ENCODE data around the gene ZBTB11. TPM values are rescaled to one million over a fixed set of nuclear protein-coding genes. Genes with fewer than 3 reads are reported as not detected.

Gene ZBTB11
- total and polyA plus RNA-seq, 9 of the 15 experiments (the other 6 are each of a cell fraction or from before 2014, with no cell fraction given), result 6.2 to 31.9 (median 21.4) TPM

DNA sequence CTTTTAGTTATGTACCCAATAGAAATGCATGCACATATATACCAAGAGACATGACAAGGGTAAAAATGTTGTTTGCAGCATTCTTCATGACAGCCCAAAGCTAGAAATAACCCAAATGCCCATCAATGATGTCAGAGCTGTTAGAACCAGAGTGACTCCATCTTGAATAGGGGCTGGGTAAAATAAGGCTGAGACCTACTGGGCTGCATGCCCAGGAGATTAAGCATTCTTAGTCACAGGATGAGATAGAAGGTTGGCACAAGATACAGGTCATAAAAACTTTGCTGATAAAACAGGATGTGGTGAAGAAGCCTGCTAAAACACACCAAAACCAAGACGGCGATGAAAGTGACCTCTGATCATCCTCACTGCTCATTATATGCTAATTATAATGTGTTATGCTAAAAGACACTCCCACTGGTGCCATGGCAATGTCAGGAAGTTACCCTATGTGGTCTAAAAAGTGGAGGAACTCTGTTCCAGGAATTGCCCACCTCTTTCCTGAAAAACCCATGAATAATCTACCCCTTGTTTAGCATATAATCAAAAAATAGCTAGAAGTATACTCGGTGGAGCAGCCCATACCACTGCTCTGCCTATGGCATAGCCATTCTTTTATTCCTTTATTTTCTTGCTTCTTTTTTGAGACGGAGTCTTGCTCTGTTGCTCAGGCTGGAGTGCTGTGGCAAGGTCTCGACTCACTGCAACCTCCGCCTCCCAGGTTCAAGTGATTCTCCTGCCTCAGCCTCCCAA lies 32.9 kb downstream of the ZBTB11 start:
- ATAC-seq, result no peak
- FAIRE-seq, result no peak
- Histone ChIP-seq H3K9me1 (ENCODE audit: control insufficient read depth, insufficient read depth, low read length) (no peaks in the 10 kb centered on the region), H3K4me3 (no peak overlapping the region), H3K9ac (ENCODE audit: insufficient read depth in 1 of 2, low read depth in 2 of 2, low read length in 2 of 2) (peak overlapping the region in 1 of 2 experiments; percentile 51; a peak in 1 of 4 replicates), H3K4me2 (ENCODE audit: insufficient read depth, low read length) (no peak overlapping the region), H3K4me1 (replicated peaks in 1 of 2; ENCODE audit: control insufficient read depth in 2 of 2, insufficient read depth in 2 of 2, low read length in 2 of 2) (peaks cover 12 to 28% of the 10 kb centered on the region in 2 experiments), H3K36me3 (ENCODE audit: control insufficient read depth, insufficient read depth, low read length) (peaks cover 44% of the 10 kb centered on the region), H2AFZ (ENCODE audit: low read depth, low read length) (no peak overlapping the region), H3K79me2 (ENCODE audit: control insufficient read depth, insufficient read depth, low read length) (peaks cover 44% of the 10 kb centered on the region), H3K27ac (ENCODE audit: extremely low read depth, low read depth, low read length) (no peak overlapping the region; the same call in 2 of the 3 replicates), H4K20me1 (replicated peaks; ENCODE audit: control insufficient read depth, insufficient read depth, low read length) (no peaks in the 10 kb centered on the region), H3K27me3 (ENCODE audit: control insufficient read depth in 2 of 2, insufficient read depth in 2 of 2, low read length in 2 of 2) (no peaks in the 10 kb centered on the region), H3K9me3 (replicated peaks; ENCODE audit: control insufficient read depth, insufficient read depth, low read depth, low read length) (no peaks in the 10 kb centered on the region)
- CTCF ChIA-PET (ENCODE audit: low intra/inter-chr PET ratio), result no interaction called here
- 25% methylated on average over 4 of the region's 6 CpGs for WGBS (ENCODE audit: insufficient coverage, low coverage, missing lambda C conversion rate)
- POLR2A ChIA-PET, result interaction anchor here (1.2 kb wide), 2 partner anchors 11 to 13 kb away, joined by 5 read pairs; no protein-coding TSS in a partner anchor
- in situ Hi-C loops (cut with MboI) (no loop called here), intact Hi-C loops (cut with micrococcal nuclease) (no loop called here)
- DNase-seq (ENCODE audit: extremely low read depth in 1 of 4, low spot score in 3 of 4), result peak in 1 of 4 experiments; percentile 27
- no TSS peak for BruUV-seq (replicated peaks)
- peak; percentile 98 for TF ChIP-seq ZNF239 (CRISPR knock-in tag; IDR thresholded peaks at IDR 0.05)
- TF ChIP-seq ZNF644 (tag; IDR thresholded peaks at IDR 0.05; ENCODE audit: low read depth), result peak; percentile 99
- TF ChIP-seq, protein P1, sequence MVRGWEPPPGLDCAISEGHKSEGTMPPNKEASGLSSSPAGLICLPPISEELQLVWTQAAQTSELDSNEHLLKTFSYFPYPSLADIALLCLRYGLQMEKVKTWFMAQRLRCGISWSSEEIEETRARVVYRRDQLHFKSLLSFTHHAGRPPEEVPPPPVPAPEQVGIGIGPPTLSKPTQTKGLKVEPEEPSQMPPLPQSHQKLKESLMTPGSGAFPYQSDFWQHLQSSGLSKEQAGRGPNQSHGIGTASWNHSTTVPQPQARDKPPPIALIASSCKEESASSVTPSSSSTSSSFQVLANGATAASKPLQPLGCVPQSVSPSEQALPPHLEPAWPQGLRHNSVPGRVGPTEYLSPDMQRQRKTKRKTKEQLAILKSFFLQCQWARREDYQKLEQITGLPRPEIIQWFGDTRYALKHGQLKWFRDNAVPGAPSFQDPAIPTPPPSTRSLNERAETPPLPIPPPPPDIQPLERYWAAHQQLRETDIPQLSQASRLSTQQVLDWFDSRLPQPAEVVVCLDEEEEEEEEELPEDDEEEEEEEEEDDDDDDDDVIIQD (CRISPR knock-in tag; IDR thresholded peaks at IDR 0.05), result peak; percentile 99
- TF ChIP-seq CXXC5 (CRISPR knock-in tag; IDR thresholded peaks at IDR 0.05), result peak; percentile 98
- no peak for TF ChIP-seq CHAMP1 (IDR thresholded peaks at IDR 0.05)
- peak; percentile 97 for TF ChIP-seq ZNF174 (CRISPR knock-in tag; IDR thresholded peaks at IDR 0.05)
- TF ChIP-seq, protein P2, sequence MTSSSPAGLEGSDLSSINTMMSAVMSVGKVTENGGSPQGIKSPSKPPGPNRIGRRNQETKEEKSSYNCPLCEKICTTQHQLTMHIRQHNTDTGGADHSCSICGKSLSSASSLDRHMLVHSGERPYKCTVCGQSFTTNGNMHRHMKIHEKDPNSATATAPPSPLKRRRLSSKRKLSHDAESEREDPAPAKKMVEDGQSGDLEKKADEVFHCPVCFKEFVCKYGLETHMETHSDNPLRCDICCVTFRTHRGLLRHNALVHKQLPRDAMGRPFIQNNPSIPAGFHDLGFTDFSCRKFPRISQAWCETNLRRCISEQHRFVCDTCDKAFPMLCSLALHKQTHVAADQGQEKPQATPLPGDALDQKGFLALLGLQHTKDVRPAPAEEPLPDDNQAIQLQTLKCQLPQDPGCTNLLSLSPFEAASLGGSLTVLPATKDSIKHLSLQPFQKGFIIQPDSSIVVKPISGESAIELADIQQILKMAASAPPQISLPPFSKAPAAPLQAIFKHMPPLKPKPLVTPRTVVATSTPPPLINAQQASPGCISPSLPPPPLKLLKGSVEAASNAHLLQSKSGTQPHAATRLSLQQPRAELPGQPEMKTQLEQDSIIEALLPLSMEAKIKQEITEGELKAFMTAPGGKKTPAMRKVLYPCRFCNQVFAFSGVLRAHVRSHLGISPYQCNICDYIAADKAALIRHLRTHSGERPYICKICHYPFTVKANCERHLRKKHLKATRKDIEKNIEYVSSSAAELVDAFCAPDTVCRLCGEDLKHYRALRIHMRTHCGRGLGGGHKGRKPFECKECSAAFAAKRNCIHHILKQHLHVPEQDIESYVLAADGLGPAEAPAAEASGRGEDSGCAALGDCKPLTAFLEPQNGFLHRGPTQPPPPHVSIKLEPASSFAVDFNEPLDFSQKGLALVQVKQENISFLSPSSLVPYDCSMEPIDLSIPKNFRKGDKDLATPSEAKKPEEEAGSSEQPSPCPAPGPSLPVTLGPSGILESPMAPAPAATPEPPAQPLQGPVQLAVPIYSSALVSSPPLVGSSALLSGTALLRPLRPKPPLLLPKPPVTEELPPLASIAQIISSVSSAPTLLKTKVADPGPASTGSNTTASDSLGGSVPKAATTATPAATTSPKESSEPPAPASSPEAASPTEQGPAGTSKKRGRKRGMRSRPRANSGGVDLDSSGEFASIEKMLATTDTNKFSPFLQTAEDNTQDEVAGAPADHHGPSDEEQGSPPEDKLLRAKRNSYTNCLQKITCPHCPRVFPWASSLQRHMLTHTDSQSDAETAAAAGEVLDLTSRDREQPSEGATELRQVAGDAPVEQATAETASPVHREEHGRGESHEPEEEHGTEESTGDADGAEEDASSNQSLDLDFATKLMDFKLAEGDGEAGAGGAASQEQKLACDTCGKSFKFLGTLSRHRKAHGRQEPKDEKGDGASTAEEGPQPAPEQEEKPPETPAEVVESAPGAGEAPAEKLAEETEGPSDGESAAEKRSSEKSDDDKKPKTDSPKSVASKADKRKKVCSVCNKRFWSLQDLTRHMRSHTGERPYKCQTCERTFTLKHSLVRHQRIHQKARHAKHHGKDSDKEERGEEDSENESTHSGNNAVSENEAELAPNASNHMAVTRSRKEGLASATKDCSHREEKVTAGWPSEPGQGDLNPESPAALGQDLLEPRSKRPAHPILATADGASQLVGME (CRISPR knock-in tag; IDR thresholded peaks at IDR 0.05), result peak; percentile 100
- TF ChIP-seq ZBTB12 (CRISPR knock-in tag; IDR thresholded peaks at IDR 0.05), result peak; percentile 96

Measured in K562 (cell line).